Measurements from ENCODE around the gene PALLD.
A peak's percentile ranks its signal among the peaks of the same experiment; 100 is the strongest.
"Not testable (repeated sequence)": the region's sequence is repeated elsewhere in the genome, so short reads cannot be mapped to it uniquely, and the experiment has no call there.

Gene PALLD

GRCh38 chr4:168496834-168497233 lies at the start of gene PALLD:
TSS of gene PALLD (plus strand) at chr4:168497052.
- peak; percentile 70 for DNase-seq

GRCh38 chr4:168449063-168449462 lies 47.8 kb upstream of the PALLD start:
- H3K27ac ChIP-seq; H3K4me3 ChIP-seq (ENCODE audit: low read depth, low read length); DNase-seq: not testable (repeated sequence)

More at GRCh38 chr4:168496834-168497233, at the start of gene PALLD:
- Histone ChIP-seq H3K36me3 (no peaks in the 10 kb centered on the region), H3K4me3 (ENCODE audit: low read depth, low read length) (peak within 1 kb of the TSS; percentile 10), H3K27me3 (ENCODE audit: insufficient read depth, low read depth, severe bottlenecking) (no peaks in the 10 kb centered on the region), H3K27ac (no peak within 1 kb of the TSS), H3K9me3 (ENCODE audit: severe bottlenecking) (no peaks in the 10 kb centered on the region)
- no peak for TF ChIP-seq CTCF (IDR thresholded peaks at IDR 0.05; ENCODE audit: low read depth, low read length)

GRCh38 chr4:168449719-168450452 lies 47.0 kb upstream of the PALLD start:
- no peak for TF ChIP-seq CTCF (IDR thresholded peaks at IDR 0.05; ENCODE audit: low read depth, low read length)
- peaks cover 3% of the 10 kb centered on the region for H3K9me3 ChIP-seq (ENCODE audit: severe bottlenecking)
- no peak overlapping the region for H3K4me3 ChIP-seq (ENCODE audit: low read depth, low read length)
- no peak overlapping the region for H3K27ac ChIP-seq
- no peaks in the 10 kb centered on the region for H3K27me3 ChIP-seq (ENCODE audit: insufficient read depth, low read depth, severe bottlenecking)
- no peak for DNase-seq
- no peaks in the 10 kb centered on the region for H3K36me3 ChIP-seq

More at GRCh38 chr4:168449063-168449462, 47.8 kb upstream of the PALLD start:
- H3K27me3 ChIP-seq (ENCODE audit: insufficient read depth, low read depth, severe bottlenecking); H3K36me3 ChIP-seq; H3K9me3 ChIP-seq (ENCODE audit: severe bottlenecking): not testable (repeated sequence)

- Histone ChIP-seq H3K36me3 (no peaks in the 10 kb centered on the region), H3K4me3 (ENCODE audit: low read depth, low read length) (no peak overlapping the region), H3K27ac (no peak overlapping the region), H3K9me3 (ENCODE audit: severe bottlenecking) (peaks cover 3% of the 10 kb centered on the region), H3K27me3 (ENCODE audit: insufficient read depth, low read depth, severe bottlenecking) (no peaks in the 10 kb centered on the region)
- DNase-seq, result no peak
- no peak for TF ChIP-seq CTCF (IDR thresholded peaks at IDR 0.05; ENCODE audit: low read depth, low read length)
Observed at GRCh38 chr4:168451331-168451730, 45.5 kb upstream of the PALLD start.

- H3K27me3 ChIP-seq (ENCODE audit: insufficient read depth, low read depth, severe bottlenecking), result no peaks in the 10 kb centered on the region
- DNase-seq, result no peak
- no peak for TF ChIP-seq CTCF (IDR thresholded peaks at IDR 0.05; ENCODE audit: low read depth, low read length)
- peaks cover 3% of the 10 kb centered on the region for H3K9me3 ChIP-seq (ENCODE audit: severe bottlenecking)
- H3K27ac ChIP-seq, result no peak overlapping the region
- H3K36me3 ChIP-seq, result no peaks in the 10 kb centered on the region
- H3K4me3 ChIP-seq (ENCODE audit: low read depth, low read length), result no peak overlapping the region
Observed at GRCh38 chr4:168451744-168452390, 45.0 kb upstream of the PALLD start.

GRCh38 chr4:168453146-168453545 lies 43.7 kb upstream of the PALLD start:
- no peaks in the 10 kb centered on the region for H3K36me3 ChIP-seq
- no peak overlapping the region for H3K27ac ChIP-seq
- TF ChIP-seq CTCF (IDR thresholded peaks at IDR 0.05; ENCODE audit: low read depth, low read length), result no peak
- no peaks in the 10 kb centered on the region for H3K27me3 ChIP-seq (ENCODE audit: insufficient read depth, low read depth, severe bottlenecking)
- H3K4me3 ChIP-seq (ENCODE audit: low read depth, low read length), result no peak overlapping the region
- H3K9me3 ChIP-seq (ENCODE audit: severe bottlenecking), result peaks cover 3% of the 10 kb centered on the region
- no peak for DNase-seq

GRCh38 chr4:168458256-168458655 lies 38.6 kb upstream of the PALLD start:
- H3K27me3 ChIP-seq (ENCODE audit: insufficient read depth, low read depth, severe bottlenecking); H3K9me3 ChIP-seq (ENCODE audit: severe bottlenecking); H3K27ac ChIP-seq; H3K4me3 ChIP-seq (ENCODE audit: low read depth, low read length); DNase-seq; H3K36me3 ChIP-seq: not testable (repeated sequence)

All from WERI-Rb-1 (cell line).